Spleen (tissue), 11 donors: ENCODE data around the gene NOG. TPM values are rescaled to one million over a fixed set of nuclear protein-coding genes. Genes with fewer than 3 reads are reported as not detected.

Experiments
- DNase-seq: peaks from one replicate; pipeline ENCODE4 v3.0.0-alpha.2; 2020
- H3K27ac ChIP-seq, 8 donors: fragments of 200-600 bp; sonication (generic) in 7 of 8; 1 replicate in 4 of 8; 2 replicates in 4 of 8; pipeline versions ENCODE4 v1.5.0 to v1.8.0; 2016 to 2021; ENCODE audit warnings: inconsistent platforms in 4 of 8, mild to moderate bottlenecking in 4 of 8, moderate library complexity in 1 of 8
- H3K27me3 ChIP-seq, 7 donors: fragments of 200-600 bp; sonication (generic) in 6 of 7; replicated peaks in 1 of 7; 1 replicate in 4 of 7; 2 replicates in 3 of 7; pipeline versions ENCODE4 v1.5.0 to v1.8.0; 2016 to 2021; ENCODE audit warnings: inconsistent platforms in 3 of 7, mild to moderate bottlenecking in 1 of 7
- H3K36me3 ChIP-seq, 6 donors: fragments of 200-600 bp; sonication (generic) in 5 of 6; 1 replicate in 4 of 6; 2 replicates in 2 of 6; pipeline versions ENCODE4 v1.5.0 to v1.8.0; 2016 to 2021; ENCODE audit warnings: inconsistent platforms in 2 of 6
- H3K4me1 ChIP-seq, 6 donors: fragments of 200-600 bp; sonication (generic) in 5 of 6; 1 replicate in 3 of 6; 2 replicates in 3 of 6; pipeline versions ENCODE4 v1.5.0 to v1.8.0; 2016 to 2021; ENCODE audit warnings: inconsistent platforms in 3 of 6
- H3K4me3 ChIP-seq, 8 donors: fragments of 200-600 bp; sonication (generic) in 7 of 8; 1 replicate in 4 of 8; 2 replicates in 4 of 8; pipeline versions ENCODE4 v1.5.0 to v1.8.0; 2016 to 2021; ENCODE audit warnings: inconsistent platforms in 4 of 8, mild to moderate bottlenecking in 4 of 8, moderate library complexity in 2 of 8
- H3K9me3 ChIP-seq, 8 donors: fragments of 200-600 bp; sonication (generic) in 7 of 8; 1 replicate in 4 of 8; 2 replicates in 4 of 8; pipeline versions ENCODE4 v1.5.0 to v1.8.0; 2016 to 2021; ENCODE audit warnings: inconsistent platforms in 4 of 8
- POLR2A ChIP-seq, 3 donors: fragments of 450-650 bp; IDR thresholded peaks; one replicate each; pipeline ENCODE4 v1.5.1; 2017; ENCODE audit warnings: antibody characterized with exemption in 3 of 3, mild to moderate bottlenecking in 1 of 3
- POLR2AphosphoS5 ChIP-seq, 3 donors: sonication (generic); formaldehyde crosslinking; IDR thresholded peaks; one replicate each; pipeline ENCODE4 v1.5.1; 2017; ENCODE audit warnings: antibody characterized with exemption in 3 of 3
- whole genome bisulfite sequencing, 5 donors: extraction: QIAGEN DNeasy Blood & Tissue Kit in 3 of 5; methylation state at CpG; one replicate each; pipeline versions ENCODE4 v1.1.5 to v1.1.7; 2013 to 2018; 5-methylcytosine and 5-hydroxymethylcytosine counted together
- intact Hi-C: fragments of 100-400 bp; cut with DNase I; formaldehyde crosslinking; loops from one replicate; pipeline ENCODE4 v1.15.0; 2023; ENCODE audit warnings: low total_unique reads
- polyA plus RNA-seq, 3 donors: library from polyadenylated mRNA; stranded (reverse); fragments of 200-250 nt; gene quantifications; one replicate each; pipeline ENCODE4 v1.2.1, GENCODE V29; 2013
- total RNA-seq, 7 donors: library from RNA; depleted of rRNA in 3 of 7; stranded (reverse); fragments of >200 nt in 3 of 7; fragmentation: NEBNext Ultra II Directional in 4 of 7; extraction: Animal tissue kit (Norgen Biotek cat#: 25700) in 4 of 7; gene quantifications; one replicate each; pipeline versions ENCODE4 v1.1.0 to v1.2.1, GENCODE V29; 2016 to 2021
- TF ChIP-seq, protein P1 (sequence below), 11 experiments: fragments of 200-600 bp in 7 of 11; fragments of 450-650 bp in 4 of 11; sonication (generic) in 4 of 11; IDR thresholded peaks in 8 of 11; conservative IDR thresholded peaks in 3 of 11; 1 replicate in 7 of 11; 2 replicates in 4 of 11; pipeline versions ENCODE4 v1.4.0 to v1.8.0; 2016 to 2021; ENCODE audit warnings: antibody characterized with exemption in 11 of 11, inconsistent platforms in 4 of 11, mild to moderate bottlenecking in 1 of 11
- donor health status: healthy with polysubstance abuse.
- donor health status: DM: no; HTN: no; CAD: no; lungs with moderate emphysema.
- donor health status: DM: no; HTN: no; CAD: no.
- donor health status: Bipolar disorder and iron deficiency.
- donor health status: healthy.
- donor health status: DM: no; HTN: no; CAD: no.
- donor health status: DM: yes; HTN: yes; CAD: no.

Gene NOG
- total and polyA plus RNA-seq, 10 donors = 0.04 to 1.3 (median 0.54) TPM; not detected in 3

DNA sequence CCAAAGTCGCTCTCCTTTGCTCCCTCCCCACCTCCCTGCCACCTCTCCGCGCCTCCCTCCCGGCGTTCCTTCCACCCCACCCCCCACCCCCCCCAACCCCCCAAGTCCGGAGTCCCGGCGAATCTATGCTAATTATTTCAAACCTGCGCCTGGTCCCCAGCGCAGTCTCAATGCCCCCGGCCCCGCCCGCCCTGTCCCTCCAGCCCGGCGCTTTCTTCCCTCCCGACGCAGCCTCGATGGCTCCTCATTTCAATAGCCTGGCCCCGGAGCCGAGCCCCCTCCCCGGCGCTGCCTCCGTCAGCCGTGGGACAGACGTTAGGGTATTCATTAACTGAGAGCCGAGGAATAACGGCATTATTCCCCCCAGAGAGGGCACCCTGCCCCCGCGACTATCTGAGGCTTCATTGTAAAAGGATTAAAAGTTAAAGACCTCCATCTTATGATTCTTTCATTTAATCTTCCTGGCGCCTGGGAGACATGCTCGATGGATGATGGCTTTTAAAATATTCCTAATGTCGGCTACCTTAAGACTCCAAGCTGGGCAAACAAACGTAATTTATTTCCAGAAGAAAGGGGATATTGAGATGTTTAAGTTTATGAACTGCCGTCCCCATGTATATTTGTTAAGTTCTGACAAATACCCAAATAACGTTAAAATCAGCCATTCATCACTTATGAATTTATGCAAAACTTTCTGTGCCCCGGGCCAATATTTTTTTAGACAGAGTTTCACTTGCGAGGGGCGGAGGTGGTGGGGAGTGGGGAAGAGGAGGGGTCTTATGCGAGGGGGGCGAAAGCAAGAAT lies 3.4 kb downstream of the NOG start:
- Histone ChIP-seq H3K27me3 (peaks cover 0 to 99% (median 78%) of the 10 kb centered on the region in 7 donors), H3K36me3 (no peaks in the 10 kb centered on the region), H3K4me3 (peak overlapping the region in 4 of 8 donors; percentile 14 to 54 (median 15)), H3K4me1 (peaks cover 24 to 66% (median 58%) of the 10 kb centered on the region in 6 donors), H3K9me3 (no peaks in the 10 kb centered on the region), H3K27ac (peak overlapping the region in 1 of 8 donors; percentile 28)
- no peak for DNase-seq
- TF ChIP-seq POLR2A (IDR thresholded peaks at IDR 0.05) = no peak
- TF ChIP-seq, protein P1, sequence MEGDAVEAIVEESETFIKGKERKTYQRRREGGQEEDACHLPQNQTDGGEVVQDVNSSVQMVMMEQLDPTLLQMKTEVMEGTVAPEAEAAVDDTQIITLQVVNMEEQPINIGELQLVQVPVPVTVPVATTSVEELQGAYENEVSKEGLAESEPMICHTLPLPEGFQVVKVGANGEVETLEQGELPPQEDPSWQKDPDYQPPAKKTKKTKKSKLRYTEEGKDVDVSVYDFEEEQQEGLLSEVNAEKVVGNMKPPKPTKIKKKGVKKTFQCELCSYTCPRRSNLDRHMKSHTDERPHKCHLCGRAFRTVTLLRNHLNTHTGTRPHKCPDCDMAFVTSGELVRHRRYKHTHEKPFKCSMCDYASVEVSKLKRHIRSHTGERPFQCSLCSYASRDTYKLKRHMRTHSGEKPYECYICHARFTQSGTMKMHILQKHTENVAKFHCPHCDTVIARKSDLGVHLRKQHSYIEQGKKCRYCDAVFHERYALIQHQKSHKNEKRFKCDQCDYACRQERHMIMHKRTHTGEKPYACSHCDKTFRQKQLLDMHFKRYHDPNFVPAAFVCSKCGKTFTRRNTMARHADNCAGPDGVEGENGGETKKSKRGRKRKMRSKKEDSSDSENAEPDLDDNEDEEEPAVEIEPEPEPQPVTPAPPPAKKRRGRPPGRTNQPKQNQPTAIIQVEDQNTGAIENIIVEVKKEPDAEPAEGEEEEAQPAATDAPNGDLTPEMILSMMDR (IDR thresholded peaks at IDR 0.05 in 8 of 11, conservative IDR thresholded peaks at IDR 0.05 in 3 of 11) = no peak
- no peak for TF ChIP-seq POLR2AphosphoS5 (IDR thresholded peaks at IDR 0.05)
- 1 to 3% (median 2%) methylated on average over 39 to 40 of the region's 40 CpGs for WGBS, 5 donors
- intact Hi-C loops = no loop called here

DNA sequence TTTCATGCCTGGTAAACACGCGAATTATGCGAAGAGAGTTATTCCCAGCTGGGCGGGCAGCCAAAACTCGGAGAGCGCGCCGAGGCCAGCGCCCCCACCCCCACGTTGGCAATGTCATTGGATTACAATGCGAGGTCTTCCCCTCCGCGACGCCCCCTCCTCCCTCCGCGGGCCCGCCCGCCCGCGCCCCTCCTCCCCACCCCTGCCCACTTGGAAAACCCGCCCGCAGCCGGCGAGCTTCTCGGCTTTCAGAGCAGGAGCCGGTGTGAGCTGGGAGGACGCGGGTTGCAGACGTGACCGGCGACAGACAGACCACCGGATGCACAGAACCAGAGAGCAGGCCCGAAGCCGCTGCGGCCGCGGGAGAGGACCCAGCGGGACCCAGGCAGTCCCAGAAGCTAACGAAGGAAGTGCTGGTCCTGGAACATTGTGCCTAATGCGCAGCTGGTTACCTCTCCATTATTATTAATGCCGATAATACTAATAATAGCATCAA lies 4.0 kb downstream of the NOG start:
- 1 to 4% (median 3%) methylated on average over 26 to 41 of the region's 41 CpGs for WGBS, 5 donors
- intact Hi-C loops = no loop called here
- Histone ChIP-seq H3K4me1 (peaks cover 24 to 60% (median 54%) of the 10 kb centered on the region in 6 donors), H3K4me3 (peak overlapping the region in 4 of 8 donors; percentile 0 to 54 (median 14)), H3K36me3 (no peaks in the 10 kb centered on the region), H3K9me3 (no peaks in the 10 kb centered on the region), H3K27me3 (peaks cover 0 to 99% (median 72%) of the 10 kb centered on the region in 7 donors), H3K27ac (no peak overlapping the region)
- no peak for DNase-seq
- no peak for TF ChIP-seq POLR2AphosphoS5 (IDR thresholded peaks at IDR 0.05)

DNA sequence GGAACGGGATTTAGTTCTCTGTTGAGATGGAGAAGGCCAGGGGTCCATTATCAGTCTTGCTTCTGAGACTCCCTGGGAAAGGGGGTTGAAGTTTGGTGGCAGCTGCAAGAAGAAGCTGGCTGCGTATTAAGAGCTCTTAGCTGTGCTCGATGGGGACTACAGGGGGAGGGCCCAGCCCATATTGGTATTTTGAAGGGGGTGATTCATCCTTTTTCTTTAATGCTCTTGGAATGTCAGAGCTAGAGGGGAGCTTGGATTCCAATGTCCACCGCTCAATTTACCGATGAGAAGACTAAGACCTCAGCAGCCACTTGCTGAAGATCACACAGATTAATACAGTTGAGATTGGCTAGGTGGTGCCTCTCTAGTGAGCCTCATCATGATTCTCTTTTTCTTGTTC lies 5.0 kb downstream of the NOG start:
- no peak overlapping the region for H3K4me3 ChIP-seq
- peaks cover 0 to 99% (median 63%) of the 10 kb centered on the region in 7 donors for H3K27me3 ChIP-seq
- intact Hi-C loops = no loop called here

DNA sequence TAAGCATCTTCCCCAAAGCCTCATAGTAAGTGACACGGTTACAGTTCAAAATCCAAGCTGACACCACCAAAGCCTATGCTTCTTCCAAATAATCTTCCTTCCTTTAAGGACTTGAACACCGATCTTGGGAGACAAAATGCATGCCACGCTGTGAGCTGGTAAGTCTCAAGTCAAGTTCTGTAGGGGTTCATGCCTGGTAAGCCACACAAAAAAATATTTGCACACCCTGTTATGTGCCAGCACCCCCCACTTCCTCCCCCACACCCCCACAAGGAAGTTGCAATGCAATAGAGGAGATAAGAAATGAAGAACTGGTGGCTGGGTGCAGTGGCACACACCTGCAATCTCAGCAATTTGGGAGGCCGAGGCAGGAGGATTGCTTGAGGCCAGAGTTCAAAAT lies 5.6 kb downstream of the NOG start:
- peaks cover 22 to 45% (median 38%) of the 10 kb centered on the region in 6 donors for H3K4me1 ChIP-seq
- H3K36me3 ChIP-seq = no peaks in the 10 kb centered on the region
- no peaks in the 10 kb centered on the region for H3K9me3 ChIP-seq
- intact Hi-C loops = no loop called here
- H3K4me3 ChIP-seq = no peak overlapping the region
- peaks cover 0 to 99% (median 62%) of the 10 kb centered on the region in 7 donors for H3K27me3 ChIP-seq
- no peak for DNase-seq
- no peak for TF ChIP-seq POLR2AphosphoS5 (IDR thresholded peaks at IDR 0.05)
- TF ChIP-seq, protein P1 (IDR thresholded peaks at IDR 0.05 in 8 of 11, conservative IDR thresholded peaks at IDR 0.05 in 3 of 11) = no peak
- no peak for TF ChIP-seq POLR2A (IDR thresholded peaks at IDR 0.05)
- 50 to 74% (median 63%) methylated on average over 4 of the region's 4 CpGs for WGBS, 5 donors
- no peak overlapping the region for H3K27ac ChIP-seq

More for the DNA sequence above, 5.0 kb downstream of the NOG start:
- WGBS, 5 donors = 86 to 95% (median 88%) methylated on average over 5 of the region's 5 CpGs
- DNase-seq = no peak
- no peaks in the 10 kb centered on the region for H3K36me3 ChIP-seq
- H3K9me3 ChIP-seq = no peaks in the 10 kb centered on the region
- TF ChIP-seq POLR2A (IDR thresholded peaks at IDR 0.05) = no peak
- no peak for TF ChIP-seq POLR2AphosphoS5 (IDR thresholded peaks at IDR 0.05)
- TF ChIP-seq, protein P1 (IDR thresholded peaks at IDR 0.05 in 8 of 11, conservative IDR thresholded peaks at IDR 0.05 in 3 of 11) = no peak
- no peak overlapping the region for H3K27ac ChIP-seq
- peaks cover 22 to 51% (median 44%) of the 10 kb centered on the region in 6 donors for H3K4me1 ChIP-seq
